ENCODE data around the gene ZMIZ1.
"Not testable (repeated sequence)": the region's sequence is repeated elsewhere in the genome, so short reads cannot be mapped to it uniquely, and the experiment has no call there.

Gene ZMIZ1

GRCh38 chr10:79266084-79266483 is 197.3 kb downstream of the ZMIZ1 start:
- no peak for DNase-seq (ENCODE audit: low read depth)

DNA sequence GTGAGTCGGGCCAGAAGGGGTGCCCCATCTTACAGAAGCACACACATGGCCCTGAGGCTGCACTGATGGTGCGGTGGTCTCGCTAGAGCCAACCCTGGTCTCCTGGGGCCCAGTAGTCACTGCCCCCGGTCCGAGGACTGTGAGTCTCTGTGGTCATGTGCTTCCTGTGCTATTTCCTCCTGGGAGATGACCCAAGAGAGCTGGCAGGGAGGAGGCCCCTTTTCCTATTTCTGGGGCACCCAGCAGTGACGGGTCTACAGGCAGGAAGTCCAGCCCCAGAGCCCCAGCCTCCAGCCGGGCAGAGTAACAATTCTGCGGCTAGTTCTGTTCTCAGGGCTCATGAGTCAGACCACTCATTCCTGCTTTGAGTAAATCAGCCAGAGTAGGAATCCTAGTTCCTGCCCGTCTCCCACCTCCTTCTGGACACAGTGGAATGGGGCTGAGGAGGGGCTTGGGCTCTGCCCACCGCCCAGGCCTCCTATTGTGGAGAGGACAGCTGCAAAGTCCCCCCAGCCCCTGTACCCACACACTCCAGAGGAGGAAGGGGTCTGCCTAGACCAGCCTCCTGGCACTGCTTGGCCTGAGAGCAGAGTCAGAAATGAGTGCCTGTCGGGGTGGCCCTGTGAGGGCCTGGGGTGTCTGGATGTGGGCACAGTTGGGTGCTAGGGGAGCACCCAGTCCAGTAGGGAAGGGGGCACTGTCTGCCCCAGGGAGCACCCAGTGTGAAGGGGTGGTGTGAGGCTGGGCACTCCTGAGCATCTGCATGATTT is 198.0 kb downstream of the ZMIZ1 start:
- DNase-seq (ENCODE audit: low read depth): no peak

- no peak for DNase-seq (ENCODE audit: low read depth)
Observed at GRCh38 chr10:79267499-79267898, 198.7 kb downstream of the ZMIZ1 start.

- DNase-seq (ENCODE audit: low read depth): no peak
Observed at GRCh38 chr10:79268161-79268601, 199.4 kb downstream of the ZMIZ1 start.

GRCh38 chr10:79268742-79269141 is 200.0 kb downstream of the ZMIZ1 start:
- no peak for DNase-seq (ENCODE audit: low read depth)

- no peak for DNase-seq (ENCODE audit: low read depth)
Observed at GRCh38 chr10:79269443-79269842, 200.7 kb downstream of the ZMIZ1 start.

DNA sequence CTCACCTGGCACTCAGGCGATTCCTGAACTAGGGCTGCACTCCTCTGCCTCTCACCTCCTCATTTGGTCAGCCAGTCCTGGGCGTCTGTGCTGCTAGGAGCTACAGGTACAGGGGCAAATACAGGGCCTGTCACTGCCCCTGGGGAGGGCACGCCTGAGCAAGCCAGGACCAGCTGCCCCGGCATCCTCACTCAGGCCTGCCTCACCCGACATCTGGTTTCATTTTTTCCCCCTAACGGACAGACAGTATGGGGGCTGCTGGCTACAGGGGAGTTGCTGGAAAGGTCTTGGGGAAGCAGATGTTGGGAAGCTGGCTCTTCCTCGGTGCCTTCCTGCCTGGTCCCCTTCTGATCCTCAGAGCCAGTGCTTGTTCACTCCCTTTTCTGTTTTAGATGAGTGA is 201.2 kb downstream of the ZMIZ1 start:
- DNase-seq (ENCODE audit: low read depth): no peak

DNA sequence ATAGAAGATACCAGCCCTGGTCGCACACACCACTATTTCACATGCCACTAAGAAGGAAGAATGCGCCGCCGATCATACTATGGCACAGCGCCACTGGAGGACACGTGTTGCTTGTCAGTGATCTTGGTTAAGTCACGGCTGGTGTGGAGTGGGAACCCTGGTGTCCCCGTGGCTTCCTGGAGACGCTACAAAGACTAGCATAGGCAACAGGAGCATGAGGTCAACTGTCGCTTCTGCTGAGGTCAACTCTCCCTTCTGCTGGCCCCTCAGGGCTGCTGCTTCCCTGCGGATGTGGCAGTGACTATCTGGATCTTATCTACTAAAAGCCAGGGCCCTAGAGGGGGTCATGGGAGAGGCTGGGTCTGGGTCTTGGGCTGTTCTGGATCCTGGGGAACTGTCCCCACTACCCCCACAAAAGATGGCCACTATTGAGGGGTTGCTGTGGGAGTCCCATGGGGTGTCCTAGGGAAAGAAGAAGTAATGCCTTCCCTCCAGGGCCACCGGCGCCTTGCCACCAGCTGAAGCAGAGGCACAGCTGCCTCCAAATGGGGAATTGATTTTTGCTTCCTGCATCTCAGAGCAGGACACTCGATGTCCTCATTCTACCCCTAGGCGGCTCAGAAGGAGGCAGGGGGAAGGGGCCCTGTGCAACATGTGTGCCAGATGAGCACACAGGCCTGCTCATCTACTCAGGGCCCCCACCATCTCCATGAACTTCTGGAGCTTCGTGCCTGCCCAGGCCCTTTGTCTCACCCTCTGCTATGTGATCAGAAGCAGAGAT is 201.9 kb downstream of the ZMIZ1 start:
- DNase-seq (ENCODE audit: low read depth): no peak

GRCh38 chr10:79272353-79272752 is 203.6 kb downstream of the ZMIZ1 start:
- DNase-seq (ENCODE audit: low read depth): no peak

- no peak for DNase-seq (ENCODE audit: low read depth)
Observed at GRCh38 chr10:79273604-79274003, 204.8 kb downstream of the ZMIZ1 start.

GRCh38 chr10:79274279-79275104 is 205.7 kb downstream of the ZMIZ1 start:
- DNase-seq (ENCODE audit: low read depth): no peak

DNA sequence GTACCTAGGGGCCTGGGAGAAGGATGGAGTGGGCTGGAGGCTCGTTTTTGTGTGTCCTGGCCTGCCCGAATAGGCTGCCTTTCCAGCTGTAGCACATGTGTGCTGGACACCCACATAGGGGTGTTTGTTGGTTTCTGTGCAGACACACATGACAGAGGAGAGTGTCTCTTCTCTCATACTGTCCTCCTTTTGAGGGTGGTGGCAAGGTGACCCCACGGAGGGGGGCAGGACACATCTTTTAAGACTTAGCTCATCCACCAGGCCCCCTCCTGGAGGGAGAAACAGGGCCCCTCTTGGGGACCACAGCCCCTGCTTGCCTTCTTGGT is 206.3 kb downstream of the ZMIZ1 start:
- DNase-seq (ENCODE audit: low read depth): no peak

DNA sequence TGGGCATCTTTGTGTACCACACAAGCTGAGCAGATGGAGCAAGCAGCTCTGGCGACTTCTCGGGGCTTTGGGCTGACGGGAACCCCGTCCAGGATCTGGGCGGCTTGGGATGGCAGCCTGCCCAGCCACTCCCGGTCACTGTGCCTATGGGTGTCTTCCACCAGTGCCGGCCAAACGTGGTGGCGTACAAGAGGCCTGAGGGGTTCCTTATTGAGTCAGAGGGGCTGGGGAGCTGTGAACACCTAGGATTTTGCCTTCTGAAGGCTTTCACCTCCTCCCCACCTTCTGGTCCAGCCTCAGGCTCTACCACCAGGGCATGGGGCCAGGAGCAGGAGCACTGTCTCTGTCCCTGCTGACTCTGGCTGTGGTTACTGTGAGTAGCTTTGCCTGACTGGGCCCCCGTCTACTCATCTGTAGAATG is 206.7 kb downstream of the ZMIZ1 start:
- no peak for DNase-seq (ENCODE audit: low read depth)

GRCh38 chr10:79277579-79278269 is 209.0 kb downstream of the ZMIZ1 start:
- no peak for DNase-seq (ENCODE audit: low read depth)

- DNase-seq (ENCODE audit: low read depth): not testable (repeated sequence)
Observed at GRCh38 chr10:79279047-79279446, 210.3 kb downstream of the ZMIZ1 start.

- DNase-seq (ENCODE audit: low read depth): no peak
Observed at GRCh38 chr10:79280956-79281355, 212.2 kb downstream of the ZMIZ1 start.

DNA sequence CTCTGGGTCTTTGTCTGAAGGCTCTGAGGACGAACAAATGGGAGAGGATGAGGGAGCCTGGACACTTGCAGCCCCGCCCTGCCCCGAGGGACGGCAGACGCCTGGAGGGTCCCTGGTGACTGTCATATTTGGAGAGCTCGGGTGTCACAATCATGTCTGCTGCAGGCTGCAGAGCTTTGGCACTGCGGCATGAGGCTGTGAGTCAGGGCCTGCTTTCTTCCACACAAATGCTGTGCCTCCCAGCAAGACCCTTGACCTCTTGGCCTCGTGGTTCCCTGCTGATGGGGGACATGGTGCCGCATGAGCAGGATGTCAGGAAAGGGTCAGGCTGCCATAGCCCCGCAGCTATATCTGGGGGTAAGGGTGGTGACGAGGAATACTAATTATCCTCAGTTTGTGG is 213.6 kb downstream of the ZMIZ1 start:
- no peak for DNase-seq (ENCODE audit: low read depth)

GRCh38 chr10:79283616-79284015 is 214.8 kb downstream of the ZMIZ1 start:
- no peak for DNase-seq (ENCODE audit: low read depth)

GRCh38 chr10:79284158-79284871 is 215.5 kb downstream of the ZMIZ1 start:
- DNase-seq (ENCODE audit: low read depth): no peak

- no peak for DNase-seq (ENCODE audit: low read depth)
Observed at GRCh38 chr10:79285315-79286197, 216.8 kb downstream of the ZMIZ1 start.
